ENCODE measurements around the gene OR5V1.
"Not testable (repeated sequence)": the region's sequence is repeated elsewhere in the genome, so short reads cannot be mapped to it uniquely, and the experiment has no call there.

Gene OR5V1

DNA sequence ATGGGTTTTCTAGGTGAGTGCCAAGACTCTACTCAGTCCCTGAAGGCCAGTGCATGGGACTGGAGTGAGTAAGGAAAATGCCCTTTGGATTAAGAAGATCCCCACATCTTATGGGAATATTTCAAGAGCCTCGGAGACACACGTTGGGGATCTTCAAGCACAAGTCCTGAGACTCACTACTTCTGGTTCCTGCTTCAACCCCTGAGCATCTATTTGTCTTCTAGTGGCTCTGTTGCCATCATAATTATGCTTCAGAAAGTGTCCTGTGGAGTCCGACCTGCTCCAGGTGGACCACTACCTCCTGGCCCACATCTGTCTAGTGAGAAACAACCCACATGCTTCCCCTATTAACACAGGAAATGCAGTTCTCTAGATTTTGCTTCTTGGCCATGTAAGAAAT is at the start of gene OR5V1:
OR5V1 (minus strand) TSS at position 101 of the 400 bp plus-strand sequence. CDS start 12,670 bp downstream, outside the sequence.
- no peak for DNase-seq

DNA sequence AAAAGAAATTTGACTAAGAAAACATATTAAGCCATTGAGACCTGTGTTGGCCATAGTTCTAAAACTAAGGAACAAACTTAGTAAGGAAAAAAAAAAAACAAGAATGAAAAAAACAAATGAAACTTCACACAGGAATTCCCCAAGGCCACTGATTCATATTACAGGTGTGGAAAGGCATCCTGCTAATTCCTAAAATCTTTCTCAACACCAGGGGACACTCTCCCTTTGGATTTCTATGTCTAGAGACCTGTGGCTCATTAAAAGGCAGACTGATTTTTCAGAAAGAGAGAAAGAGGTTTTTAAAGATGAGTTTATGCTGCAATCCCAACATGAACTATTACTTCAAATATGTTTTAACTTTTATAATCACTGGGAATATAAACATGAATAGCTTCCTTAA is 45.9 kb upstream of the OR5V1 start, which contains the start of gene OR12D1:
OR12D1 (plus strand) TSS at position 341 of the 400 bp plus-strand sequence.
- no peak for DNase-seq

GRCh38 chr6:29403801-29404200 is 35.1 kb upstream of the OR5V1 start:
- DNase-seq = no peak

DNA sequence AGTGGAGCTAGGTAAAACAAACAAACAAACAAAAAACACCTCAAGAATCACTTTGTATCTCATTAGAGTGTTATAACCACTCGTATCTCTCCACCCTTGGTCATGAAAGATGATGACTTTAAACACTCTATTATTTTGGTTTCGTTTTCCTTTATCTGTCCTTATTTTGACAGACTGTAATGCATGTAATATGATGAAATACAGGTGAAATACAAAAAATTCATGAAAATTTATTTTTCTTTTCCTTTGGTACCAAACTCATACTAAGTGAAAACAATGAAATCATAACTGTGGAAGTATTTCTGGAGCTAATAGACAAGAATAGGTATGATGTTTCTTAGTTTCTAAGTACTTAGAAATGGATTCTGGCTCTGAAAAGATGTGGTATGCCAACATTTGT is 30.9 kb upstream of the OR5V1 start:
- no peak for DNase-seq

GRCh38 chr6:29395331-29395730 is 26.7 kb upstream of the OR5V1 start, which contains the start of gene OR12D2:
OR12D2 (plus strand) TSS chr6:29395631; CDS start chr6:29396700, 1,069 bp downstream.
- DNase-seq = no peak

GRCh38 chr6:29388533-29388932 is 19.9 kb upstream of the OR5V1 start:
- no peak for DNase-seq

DNA sequence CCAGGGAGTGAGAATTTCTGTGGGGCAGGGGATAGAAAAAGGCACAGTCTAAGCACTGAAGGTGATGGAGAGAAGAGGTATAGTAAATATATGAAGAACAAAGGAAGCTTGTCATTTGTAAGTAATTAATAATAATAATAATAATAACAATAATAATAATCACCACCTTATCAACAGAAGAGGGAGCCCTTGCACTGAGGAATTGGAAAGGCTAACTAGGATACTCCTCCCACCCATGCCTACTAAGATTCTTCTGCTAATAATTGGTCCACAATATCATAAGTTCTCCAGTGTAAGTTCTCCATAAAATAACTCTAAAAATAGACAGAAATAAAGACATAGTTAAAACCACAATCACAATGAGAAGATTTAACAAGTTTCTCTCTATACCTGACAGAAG is 7.3 kb upstream of the OR5V1 start:
- no peak for DNase-seq

GRCh38 chr6:29375191-29375590 is 6.5 kb upstream of the OR5V1 start, which contains the start of gene OR12D3:
OR12D3 (minus strand) TSS chr6:29375291; CDS start chr6:29375287, 4 bp downstream.
- DNase-seq = no peak

GRCh38 chr6:29355603-29356002 is 13.1 kb downstream of the OR5V1 start:
- no peak for DNase-seq

- no peak for DNase-seq
These were observed 13.7 kb downstream of the OR5V1 start for GRCh38 chr6:29354980-29355379.

DNA sequence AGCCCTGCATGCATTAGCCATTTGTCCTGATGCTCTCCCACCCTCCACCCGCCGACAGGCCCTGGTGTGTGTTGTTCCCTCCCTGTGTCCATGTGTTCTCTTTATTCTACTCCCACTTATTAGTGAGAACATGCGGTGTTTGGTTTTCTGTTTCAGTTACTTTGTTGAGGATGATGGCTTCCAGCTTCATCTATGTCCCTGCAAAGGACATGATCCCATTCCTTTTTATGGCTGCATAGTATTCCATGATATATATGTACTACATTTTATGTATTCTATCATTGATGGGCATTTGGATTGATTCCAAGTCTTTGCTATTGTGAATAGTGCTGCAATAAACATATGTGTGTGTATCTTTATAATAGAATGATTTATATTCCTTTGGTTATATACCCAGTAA is 19.3 kb downstream of the OR5V1 start:
- DNase-seq = not testable (repeated sequence)

GRCh38 chr6:29345380-29345779 is 23.3 kb downstream of the OR5V1 start:
- no peak for DNase-seq

DNA sequence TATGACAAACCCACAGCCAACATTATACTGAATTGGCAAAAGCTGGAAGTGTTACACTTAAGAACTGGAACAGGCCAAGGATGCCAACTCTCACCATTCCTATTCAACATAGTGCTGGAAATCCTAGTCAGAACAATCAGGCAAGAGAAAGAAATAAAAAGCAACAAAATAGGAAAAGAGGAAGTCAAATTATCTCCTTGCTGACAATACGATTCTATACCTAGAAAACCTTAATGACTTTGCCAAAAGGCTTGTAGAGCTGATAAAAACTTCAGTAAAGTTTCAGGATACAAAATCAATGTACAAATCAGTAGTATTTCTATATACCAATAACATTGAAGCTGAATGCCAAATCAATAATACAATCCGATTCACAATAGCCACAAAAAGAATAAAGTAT is 32.4 kb downstream of the OR5V1 start:
- DNase-seq = no peak

DNA sequence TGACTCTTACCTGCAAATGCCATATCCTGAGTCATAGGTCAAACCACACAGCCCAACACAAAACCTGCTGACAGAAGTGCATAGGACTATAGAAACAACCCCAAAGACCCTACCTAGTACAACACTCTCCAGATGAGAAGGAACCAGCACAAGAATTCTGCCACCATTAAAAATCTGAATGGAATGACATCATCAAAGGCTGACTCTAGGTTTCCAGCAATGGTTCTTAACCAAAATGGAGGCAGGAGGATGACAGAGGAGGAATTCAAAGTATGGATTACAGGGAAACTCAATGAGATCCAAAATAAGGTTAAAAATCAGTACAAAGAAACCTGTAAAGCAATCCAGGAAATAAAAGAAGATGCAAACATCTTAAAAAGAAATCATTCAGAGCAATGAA is 36.0 kb downstream of the OR5V1 start:
- no peak for DNase-seq

DNA sequence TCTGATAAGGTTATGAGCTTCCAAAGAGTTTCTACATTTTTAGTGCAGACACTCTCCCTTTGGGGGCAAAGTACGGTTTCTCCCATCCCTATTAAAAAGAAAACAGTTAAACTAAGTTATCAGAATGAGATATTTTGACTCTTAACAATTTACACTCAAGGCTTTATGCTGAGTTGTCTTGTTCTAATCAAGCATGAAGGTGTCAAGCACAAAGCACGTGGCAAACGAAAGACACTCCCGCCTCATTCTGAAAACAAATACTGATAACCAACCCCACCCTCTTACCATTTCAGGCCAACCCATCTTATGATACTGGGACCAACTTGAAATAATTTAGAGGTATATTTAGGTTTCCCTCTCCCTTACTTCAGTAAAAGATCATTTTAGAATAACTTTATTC is 42.9 kb downstream of the OR5V1 start:
- no peak for DNase-seq

DNA sequence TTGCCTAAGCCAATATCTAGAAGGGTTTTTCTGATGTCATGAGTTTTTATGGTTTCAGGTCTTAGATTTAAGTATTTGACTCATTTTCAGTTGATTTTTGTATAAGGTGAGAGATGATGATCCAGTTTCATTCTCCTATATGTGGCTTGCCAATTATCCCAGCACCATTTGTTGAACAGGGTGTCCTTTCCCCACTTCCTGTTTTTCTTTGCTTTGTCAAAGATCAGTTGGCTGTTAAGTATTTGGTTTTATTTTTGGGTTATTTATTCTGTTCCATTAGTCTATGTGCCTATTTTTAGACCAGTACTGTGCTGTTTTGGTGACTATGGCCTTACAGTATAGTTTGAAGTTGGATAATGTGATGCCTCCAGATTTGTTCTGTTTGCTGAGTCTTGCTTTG is 45.3 kb downstream of the OR5V1 start:
- not testable (repeated sequence) for DNase-seq

DNA sequence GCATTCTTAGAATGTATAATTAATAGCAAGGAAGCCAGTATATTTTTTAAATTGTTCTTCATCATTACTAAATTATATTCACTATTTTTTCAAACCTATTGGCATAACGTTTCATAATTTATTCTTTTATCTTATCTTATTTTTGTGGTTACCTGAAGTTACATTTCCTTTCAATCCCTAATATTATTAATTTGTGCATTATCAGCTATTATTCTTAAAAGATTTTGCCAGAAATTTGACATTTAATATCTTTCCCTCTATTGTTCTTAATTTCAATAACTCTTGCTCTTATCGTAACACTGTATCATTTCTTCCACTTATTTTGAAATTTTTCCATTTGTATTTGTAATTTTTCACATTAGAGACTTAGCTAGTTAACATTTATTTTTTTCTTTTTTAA is 48.7 kb downstream of the OR5V1 start:
- no peak for DNase-seq
